RWPE1 (cell line): ENCODE data around the gene FFAR4.

Experiments
- CTCF ChIA-PET: fragments of 350-600 bp; sonication (Branson Sonifier 250); formaldehyde crosslinking; extraction: SDS; loops from one replicate; lab custom pipeline; 2021; lab: Yijun Ruan, JAX
- POLR2A ChIA-PET: fragments of 400-600 bp; formaldehyde crosslinking; extraction: SDS; loops from one replicate; lab custom pipeline; 2020; ENCODE audit warnings: antibody characterized with exemption; ENCODE audit not compliant: low non-redundant PET; lab: Yijun Ruan, JAX
- DNase-seq: peaks from one replicate; pipeline ENCODE4 v3.0.0; 2012; ENCODE audit warnings: low spot score
- H3K27ac ChIP-seq: fragments of 450-650 bp; 2 replicates; pipeline ENCODE4 v1.5.1; 2017
- CTCF ChIP-seq: fragments of 450-650 bp; conservative IDR thresholded peaks from 2 replicates; pipeline ENCODE4 v1.5.1; 2017; ENCODE audit warnings: low read depth, mild to moderate bottlenecking

Gene FFAR4

GRCh38 chr10:93547522-93547921 is 18.9 kb upstream of the FFAR4 start:
- DNase-seq: no peak
- ChIA-PET POLR2A (no interaction called here), CTCF (no interaction called here)
- no peak for TF ChIP-seq CTCF
- no peak overlapping the region for H3K27ac ChIP-seq

GRCh38 chr10:93548376-93549071 is 17.9 kb upstream of the FFAR4 start:
- DNase-seq: no peak
- POLR2A ChIA-PET: no interaction called here
- CTCF ChIA-PET: no interaction called here
- TF ChIP-seq CTCF: no peak
- no peak overlapping the region for H3K27ac ChIP-seq

GRCh38 chr10:93550606-93551005 is 15.9 kb upstream of the FFAR4 start:
- POLR2A ChIA-PET: no interaction called here
- DNase-seq: no peak
- TF ChIP-seq CTCF: no peak
- CTCF ChIA-PET: interaction anchor here (0.6 to 0.7 kb wide), 3 partner anchors 22 to 431 kb away, joined by 3 to 5 read pairs (median 3); no protein-coding TSS in a partner anchor
- no peak overlapping the region for H3K27ac ChIP-seq

GRCh38 chr10:93552780-93553179 is 13.7 kb upstream of the FFAR4 start:
- ChIA-PET POLR2A (no interaction called here), CTCF (interaction anchor here (0.6 kb wide), 2 partner anchors 141 to 263 kb away, joined by 3 read pairs; no protein-coding TSS in a partner anchor)
- DNase-seq: no peak
- no peak overlapping the region for H3K27ac ChIP-seq
- TF ChIP-seq CTCF: no peak

- no peak for DNase-seq
- CTCF ChIA-PET: interaction anchor here (0.5 to 1.8 kb wide), 7 partner anchors 79 to 666 kb away, joined by 3 to 8 read pairs (median 3); partner anchors contain the start of gene FRA10AC1
- H3K27ac ChIP-seq: no peak overlapping the region
- POLR2A ChIA-PET: no interaction called here
- no peak for TF ChIP-seq CTCF
Observed at GRCh38 chr10:93553482-93554315, 12.8 kb upstream of the FFAR4 start.

GRCh38 chr10:93554316-93554663 is 12.2 kb upstream of the FFAR4 start:
- ChIA-PET POLR2A (no interaction called here), CTCF (interaction anchor here (0.5 to 1.8 kb wide), 8 partner anchors 79 to 666 kb away, joined by 3 to 8 read pairs (median 3); partner anchors contain the start of gene FRA10AC1)
- TF ChIP-seq CTCF: no peak
- H3K27ac ChIP-seq: no peak overlapping the region
- DNase-seq: no peak
